ENCODE results near the gene GAS7.

Gene GAS7

DNA sequence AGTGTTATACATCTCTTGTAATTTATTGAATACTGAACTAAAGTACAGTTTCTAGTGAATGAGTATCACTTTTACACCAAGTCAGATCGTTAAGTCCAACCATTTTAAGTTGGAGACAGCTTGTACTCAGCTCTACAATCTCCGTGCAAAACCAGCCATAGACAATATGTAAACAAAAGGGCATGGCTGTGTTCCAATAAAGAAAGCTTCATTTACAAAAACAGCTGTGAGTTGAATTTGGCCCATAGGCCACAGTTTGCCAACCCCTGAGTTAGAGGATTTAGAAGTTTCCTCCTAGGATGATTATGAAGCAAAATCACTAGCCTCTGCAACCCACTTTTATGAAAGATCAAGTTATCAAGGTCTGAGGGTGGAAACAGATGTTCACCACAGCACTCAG lies 187.7 kb downstream of the GAS7 start:
- TF ChIP-seq, protein P1, sequence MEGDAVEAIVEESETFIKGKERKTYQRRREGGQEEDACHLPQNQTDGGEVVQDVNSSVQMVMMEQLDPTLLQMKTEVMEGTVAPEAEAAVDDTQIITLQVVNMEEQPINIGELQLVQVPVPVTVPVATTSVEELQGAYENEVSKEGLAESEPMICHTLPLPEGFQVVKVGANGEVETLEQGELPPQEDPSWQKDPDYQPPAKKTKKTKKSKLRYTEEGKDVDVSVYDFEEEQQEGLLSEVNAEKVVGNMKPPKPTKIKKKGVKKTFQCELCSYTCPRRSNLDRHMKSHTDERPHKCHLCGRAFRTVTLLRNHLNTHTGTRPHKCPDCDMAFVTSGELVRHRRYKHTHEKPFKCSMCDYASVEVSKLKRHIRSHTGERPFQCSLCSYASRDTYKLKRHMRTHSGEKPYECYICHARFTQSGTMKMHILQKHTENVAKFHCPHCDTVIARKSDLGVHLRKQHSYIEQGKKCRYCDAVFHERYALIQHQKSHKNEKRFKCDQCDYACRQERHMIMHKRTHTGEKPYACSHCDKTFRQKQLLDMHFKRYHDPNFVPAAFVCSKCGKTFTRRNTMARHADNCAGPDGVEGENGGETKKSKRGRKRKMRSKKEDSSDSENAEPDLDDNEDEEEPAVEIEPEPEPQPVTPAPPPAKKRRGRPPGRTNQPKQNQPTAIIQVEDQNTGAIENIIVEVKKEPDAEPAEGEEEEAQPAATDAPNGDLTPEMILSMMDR (IDR thresholded peaks at IDR 0.05), result no peak

DNA sequence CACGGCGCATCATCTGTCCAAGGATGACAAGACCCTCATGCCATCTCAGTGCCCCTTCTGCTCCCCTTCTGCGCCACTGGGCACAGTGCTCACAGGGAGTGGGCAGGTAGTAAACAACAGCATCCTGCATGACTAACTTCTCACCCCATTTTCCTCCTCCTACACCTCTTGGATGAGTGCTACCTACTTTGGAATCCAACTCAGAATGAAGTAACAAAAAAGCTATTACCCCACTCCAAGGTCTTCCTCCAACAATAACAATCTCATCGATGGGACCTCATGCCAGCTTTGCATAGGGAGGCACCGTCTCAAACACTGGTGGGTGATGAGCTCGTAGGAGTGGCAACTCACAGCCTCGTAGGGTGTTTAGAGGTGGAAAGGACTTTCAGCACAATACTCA lies 194.7 kb downstream of the GAS7 start:
- TF ChIP-seq, protein P1 (IDR thresholded peaks at IDR 0.05), result no peak

GRCh38 chr17:10001306-10001873 lies 197.0 kb downstream of the GAS7 start:
- TF ChIP-seq, protein P1 (IDR thresholded peaks at IDR 0.05), result no peak

DNA sequence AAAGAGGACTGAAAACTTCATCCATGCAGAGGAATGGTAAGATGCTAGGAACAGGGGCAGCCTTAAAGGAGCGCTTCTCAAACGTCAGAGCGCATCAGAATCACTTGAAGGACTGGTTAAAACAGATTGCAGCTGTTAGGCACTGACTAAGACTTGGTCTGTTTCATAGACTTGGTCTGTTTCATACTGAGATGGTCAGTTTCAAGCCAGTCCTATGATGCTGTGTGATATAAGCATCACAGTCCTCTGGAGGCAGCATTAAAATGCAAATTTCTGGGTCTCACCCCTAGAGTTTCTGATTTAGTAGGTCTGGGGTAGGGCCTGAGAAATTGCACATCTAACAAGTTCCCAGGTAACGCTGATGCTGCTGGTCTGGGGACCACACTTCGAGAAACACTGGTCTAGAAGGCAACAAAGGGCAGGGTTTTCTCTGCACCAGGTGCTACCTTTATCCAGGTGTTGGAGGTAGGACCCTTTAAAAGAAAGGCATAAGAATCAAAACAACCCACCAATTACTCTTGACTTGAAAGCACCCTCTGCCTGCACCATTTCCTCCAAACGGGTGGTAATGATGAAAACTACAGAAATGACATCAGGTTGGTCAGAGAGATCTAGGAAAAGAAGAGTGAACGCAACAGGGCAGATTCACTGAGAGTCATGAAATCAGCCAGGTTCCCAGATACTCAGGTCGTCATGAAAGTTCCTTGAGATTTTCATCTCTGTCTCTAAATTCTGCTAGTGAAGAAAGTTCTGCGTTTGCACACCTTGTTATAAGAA lies 198.3 kb downstream of the GAS7 start:
- TF ChIP-seq, protein P1 (IDR thresholded peaks at IDR 0.05), result no peak

DNA sequence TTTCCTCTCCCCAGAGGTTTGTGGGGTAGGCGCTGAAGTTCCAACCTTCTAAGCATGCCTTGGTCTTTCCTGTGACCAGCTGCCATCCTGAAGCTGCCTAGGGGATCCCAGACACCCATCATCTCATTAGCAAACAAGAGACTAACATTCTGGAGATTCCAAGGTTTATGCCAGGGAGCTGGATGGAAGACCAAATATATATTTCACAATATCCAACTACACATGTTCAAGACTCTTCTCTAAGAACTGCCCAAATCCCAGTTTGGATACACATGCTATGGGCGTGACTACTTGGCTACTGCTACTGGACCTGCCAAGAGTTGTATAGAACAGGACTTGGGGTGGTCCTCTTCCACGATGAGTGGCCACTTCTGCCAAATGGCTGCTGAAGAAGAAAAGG lies 200.3 kb downstream of the GAS7 start:
- TF ChIP-seq, protein P1 (IDR thresholded peaks at IDR 0.05), result no peak

DNA sequence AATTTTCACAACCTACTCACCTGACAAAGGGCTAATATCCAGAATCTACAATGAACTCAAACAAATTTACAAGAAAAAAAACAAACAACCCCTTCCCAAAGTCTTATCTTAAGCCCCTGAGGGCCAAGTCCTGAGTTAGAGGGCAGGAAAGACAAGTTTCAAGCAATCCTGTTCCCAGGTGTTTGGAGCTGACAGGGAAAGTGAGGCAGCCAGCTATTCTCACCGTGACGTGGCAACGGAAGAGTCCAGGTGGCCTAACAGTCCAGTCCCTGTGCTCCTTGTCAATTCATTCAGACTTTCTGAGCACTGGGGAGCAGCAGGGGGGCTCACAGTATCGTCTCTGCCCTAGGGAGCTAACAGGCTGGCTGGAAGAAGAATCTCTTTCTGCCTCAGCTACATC lies 203.6 kb downstream of the GAS7 start:
- TF ChIP-seq, protein P1 (IDR thresholded peaks at IDR 0.05), result no peak

DNA sequence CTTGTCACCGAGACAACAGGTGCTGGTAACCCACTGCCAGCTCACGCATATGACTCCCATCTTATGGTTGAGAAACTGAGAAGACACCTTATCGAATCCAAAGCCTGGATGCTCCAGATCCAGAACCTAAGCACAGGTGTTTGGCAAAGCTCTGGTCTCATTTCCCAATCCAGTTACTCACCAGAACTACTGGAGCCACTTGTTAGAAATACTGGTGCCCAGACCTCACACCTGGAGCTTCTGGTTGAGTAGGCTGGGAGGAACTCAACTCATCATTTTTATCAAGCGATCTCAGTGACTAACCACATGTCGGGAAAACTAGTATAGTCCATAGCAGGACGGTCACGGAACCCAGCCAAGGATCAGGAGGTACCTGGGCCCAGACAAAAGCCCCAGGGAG lies 206.6 kb downstream of the GAS7 start:
- TF ChIP-seq, protein P1 (IDR thresholded peaks at IDR 0.05), result no peak
